ENCODE measurements around the gene RNF121.
A peak's percentile ranks its signal among the peaks of the same experiment; 100 is the strongest.

RNF121 gene

GRCh38 chr11:72012897-72013721 is 84.3 kb downstream of the RNF121 start:
- FAIRE-seq (no peak), DNase-seq (ENCODE audit: insufficient read length, low spot score) (no peak)
- TF ChIP-seq, protein P1, sequence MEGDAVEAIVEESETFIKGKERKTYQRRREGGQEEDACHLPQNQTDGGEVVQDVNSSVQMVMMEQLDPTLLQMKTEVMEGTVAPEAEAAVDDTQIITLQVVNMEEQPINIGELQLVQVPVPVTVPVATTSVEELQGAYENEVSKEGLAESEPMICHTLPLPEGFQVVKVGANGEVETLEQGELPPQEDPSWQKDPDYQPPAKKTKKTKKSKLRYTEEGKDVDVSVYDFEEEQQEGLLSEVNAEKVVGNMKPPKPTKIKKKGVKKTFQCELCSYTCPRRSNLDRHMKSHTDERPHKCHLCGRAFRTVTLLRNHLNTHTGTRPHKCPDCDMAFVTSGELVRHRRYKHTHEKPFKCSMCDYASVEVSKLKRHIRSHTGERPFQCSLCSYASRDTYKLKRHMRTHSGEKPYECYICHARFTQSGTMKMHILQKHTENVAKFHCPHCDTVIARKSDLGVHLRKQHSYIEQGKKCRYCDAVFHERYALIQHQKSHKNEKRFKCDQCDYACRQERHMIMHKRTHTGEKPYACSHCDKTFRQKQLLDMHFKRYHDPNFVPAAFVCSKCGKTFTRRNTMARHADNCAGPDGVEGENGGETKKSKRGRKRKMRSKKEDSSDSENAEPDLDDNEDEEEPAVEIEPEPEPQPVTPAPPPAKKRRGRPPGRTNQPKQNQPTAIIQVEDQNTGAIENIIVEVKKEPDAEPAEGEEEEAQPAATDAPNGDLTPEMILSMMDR (IDR thresholded peaks at IDR 0.05; ENCODE audit: insufficient read depth, missing control alignments) = no peak

GRCh38 chr11:72013765-72014711 is 85.2 kb downstream of the RNF121 start:
- no peak for FAIRE-seq
- DNase-seq (ENCODE audit: insufficient read length, low spot score) = no peak

GRCh38 chr11:72014761-72015320 is 86.0 kb downstream of the RNF121 start:
- FAIRE-seq (no peak), DNase-seq (ENCODE audit: insufficient read length, low spot score) (no peak)
- TF ChIP-seq, protein P1 (IDR thresholded peaks at IDR 0.05; ENCODE audit: insufficient read depth, missing control alignments) = no peak

More at GRCh38 chr11:72013765-72014711, 85.2 kb downstream of the RNF121 start:
- TF ChIP-seq, protein P1 (IDR thresholded peaks at IDR 0.05; ENCODE audit: insufficient read depth, missing control alignments) = no peak

DNA sequence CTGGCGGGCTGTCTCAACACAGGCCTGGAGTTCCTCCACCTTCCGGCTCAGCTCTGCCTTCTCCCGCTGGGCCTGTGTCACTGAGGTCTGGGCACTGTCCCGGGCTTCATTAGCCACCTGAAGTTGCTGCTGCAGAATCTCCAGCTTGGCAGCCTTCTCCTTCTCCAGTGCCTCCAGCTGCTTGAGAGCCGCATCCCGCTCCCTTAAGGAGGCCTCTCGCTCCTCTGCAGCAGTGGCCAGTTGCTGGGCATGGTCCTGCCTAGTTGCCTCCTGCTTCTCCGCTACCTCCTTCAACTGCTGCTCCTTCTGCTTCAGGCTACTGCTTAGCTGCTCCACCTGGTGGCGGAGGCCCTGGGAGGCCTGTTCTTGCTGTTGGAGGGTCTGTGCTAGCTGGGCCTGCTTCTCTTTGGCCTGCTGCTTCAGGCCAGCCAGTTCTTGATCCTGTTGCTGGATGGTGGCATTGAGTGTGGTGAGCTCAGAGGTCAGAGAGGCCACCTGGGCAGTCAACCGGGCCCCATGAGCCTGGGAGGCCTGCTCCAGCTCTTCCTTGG is 86.7 kb downstream of the RNF121 start:
- TF ChIP-seq, protein P1 (IDR thresholded peaks at IDR 0.05; ENCODE audit: insufficient read depth, missing control alignments) = peak; percentile 44
- FAIRE-seq = no peak
- no peak for DNase-seq (ENCODE audit: insufficient read length, low spot score)

DNA sequence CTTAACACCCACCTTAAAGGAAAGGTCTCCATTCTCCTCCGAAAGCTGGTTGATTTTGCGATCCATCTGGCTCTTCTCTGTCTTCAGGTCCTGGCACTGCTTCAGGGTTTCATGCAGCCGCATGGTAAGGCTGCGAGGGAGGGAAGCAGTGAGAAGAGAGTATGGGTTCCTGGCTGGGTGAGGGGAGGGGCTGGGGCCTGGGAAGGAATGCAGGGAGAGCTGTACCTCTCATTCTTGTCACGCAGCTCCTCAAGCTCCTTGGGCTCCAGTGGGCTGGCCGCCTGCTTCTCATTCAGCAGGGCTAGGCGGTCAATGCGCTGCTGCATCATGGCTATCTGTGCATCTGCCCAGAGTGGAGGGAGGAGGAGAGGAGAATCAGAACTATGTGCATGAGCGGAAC is 89.3 kb downstream of the RNF121 start:
- no peak for FAIRE-seq
- DNase-seq (ENCODE audit: insufficient read length, low spot score) = no peak
- TF ChIP-seq, protein P1 (IDR thresholded peaks at IDR 0.05; ENCODE audit: insufficient read depth, missing control alignments) = no peak

DNA sequence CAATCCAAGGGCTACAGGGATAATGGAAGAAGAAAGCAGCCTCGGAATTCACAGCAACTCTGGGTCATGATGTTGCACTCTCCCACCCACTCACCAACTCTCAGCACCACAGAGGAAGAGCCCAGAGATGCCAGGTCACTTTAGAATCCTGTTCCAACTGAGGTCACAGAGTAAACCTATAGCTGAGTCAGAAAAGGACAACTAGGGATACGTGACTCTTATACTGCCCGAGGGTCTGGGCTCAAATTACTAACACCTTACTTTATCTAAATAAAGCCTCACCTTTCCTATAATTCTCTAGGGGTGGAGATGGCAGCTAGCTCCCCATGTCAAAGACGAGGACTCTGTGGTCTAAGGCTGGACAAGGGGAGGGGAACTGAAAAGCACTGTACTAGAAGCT is 94.5 kb downstream of the RNF121 start:
- no peak for FAIRE-seq
- DNase-seq (ENCODE audit: insufficient read length, low spot score) = no peak
- TF ChIP-seq, protein P1 (IDR thresholded peaks at IDR 0.05; ENCODE audit: insufficient read depth, missing control alignments) = no peak
